HepG2 (cell line): ENCODE data around the gene UQCR11. TPM values are rescaled to one million over a fixed set of nuclear protein-coding genes. Genes with fewer than 3 reads are reported as not detected.

Experiments used
- ATAD3A ChIP-seq: sonication (generic); formaldehyde crosslinking; IDR thresholded peaks from 2 replicates; pipeline ENCODE4 v1.4.0; 2020; ENCODE audit warnings: missing genetic modification reagents
- ATF7 ChIP-seq, 2 experiments: fragments of 450-650 bp in 1 of 2; sonication (generic) in 1 of 2; formaldehyde crosslinking in 1 of 2; IDR thresholded peaks; 2 replicates each; pipeline versions ENCODE4 v1.4.0 to v1.6.1; 2016 to 2020; ENCODE audit warnings: antibody characterized with exemption in 1 of 2, mild to moderate bottlenecking in 1 of 2, missing genetic modification reagents in 1 of 2
- ELF1 ChIP-seq: sonication (generic); formaldehyde crosslinking; IDR thresholded peaks from 2 replicates; pipeline ENCODE4 v1.4.0; 2020; ENCODE audit warnings: missing genetic modification reagents
- HIVEP1 ChIP-seq: sonication (generic); formaldehyde crosslinking; IDR thresholded peaks from 2 replicates; pipeline ENCODE4 v1.4.0; 2020; ENCODE audit warnings: mild to moderate bottlenecking, missing genetic modification reagents
- IRX3 ChIP-seq: sonication (generic); formaldehyde crosslinking; IDR thresholded peaks from 2 replicates; pipeline ENCODE4 v1.8.1; 2023; ENCODE audit warnings: mild to moderate bottlenecking, low read depth, missing genetic modification reagents, borderline replicate concordance
- MAF1 ChIP-seq: sonication (generic); formaldehyde crosslinking; IDR thresholded peaks from 2 replicates; pipeline ENCODE4 v1.5.0; 2020; ENCODE audit warnings: missing genetic modification reagents, borderline replicate concordance
- PCBP1 ChIP-seq: fragments of 200-400 bp; formaldehyde crosslinking; IDR thresholded peaks from 2 replicates; pipeline ENCODE4 v1.6.1; 2017; ENCODE audit warnings: mild to moderate bottlenecking, low read depth, low read length, borderline replicate concordance
- RBM39 ChIP-seq: fragments of 200-400 bp; formaldehyde crosslinking; IDR thresholded peaks from one replicate; pipeline ENCODE4 v1.6.1; 2018; ENCODE audit warnings: antibody characterized with exemption, mild to moderate bottlenecking, low read depth, low read length; ENCODE audit not compliant: poor library complexity, severe bottlenecking
- ZNF747 ChIP-seq: sonication (generic); formaldehyde crosslinking; IDR thresholded peaks from 2 replicates; pipeline ENCODE4 v1.8.1; 2023; ENCODE audit warnings: missing genetic modification reagents, mild to moderate bottlenecking, borderline replicate concordance
- ZNF841 ChIP-seq: sonication (generic); formaldehyde crosslinking; IDR thresholded peaks from 2 replicates; pipeline ENCODE4 v1.8.1; 2023; ENCODE audit warnings: missing genetic modification reagents, borderline replicate concordance
- ZSCAN20 ChIP-seq: sonication (generic); formaldehyde crosslinking; IDR thresholded peaks from 2 replicates; pipeline ENCODE4 v1.4.0; 2020; ENCODE audit warnings: missing genetic modification reagents, mild to moderate bottlenecking, borderline replicate concordance
- polyA plus RNA-seq, 8 experiments: library from polyadenylated mRNA; depleted of rRNA in 3 of 8; stranded (reverse) in 7 of 8; unstranded in 1 of 8; fragments of >200 nt; fragmentation: Illumina TruSeq in 4 of 8; extraction: Trizol in 4 of 8; gene quantifications; 2 replicates each; pipeline versions ENCODE4 v1.2.1 to v1.2.3, GENCODE V29; 2011 to 2016; ENCODE audit warnings: low read depth in 4 of 8, missing spikeins in 1 of 8, mixed read lengths in 1 of 8; ENCODE audit not compliant: insufficient read depth in 1 of 8
- total RNA-seq, 5 experiments: library from RNA; depleted of rRNA; stranded (reverse); fragments of >200 nt; fragmentation: Illumina TruSeq; extraction: Trizol; gene quantifications; 2 replicates each; pipeline ENCODE4 v1.2.3, GENCODE V29; 2016; ENCODE audit warnings: low read depth in 1 of 5
- TF ChIP-seq, protein P1 (sequence below): sonication (generic); formaldehyde crosslinking; IDR thresholded peaks from 2 replicates; pipeline ENCODE4 v1.4.0; 2020; ENCODE audit warnings: mild to moderate bottlenecking, missing genetic modification reagents
- TF ChIP-seq, protein P2 (sequence below): sonication (generic); formaldehyde crosslinking; IDR thresholded peaks from 2 replicates; pipeline ENCODE4 v1.5.0; 2020; ENCODE audit warnings: missing genetic modification reagents, mild to moderate bottlenecking, borderline replicate concordance
- TF ChIP-seq, protein P3 (sequence below): sonication (generic); formaldehyde crosslinking; IDR thresholded peaks from 2 replicates; pipeline ENCODE4 v1.4.0; 2020; ENCODE audit warnings: missing genetic modification reagents
- TF ChIP-seq, protein P4 (sequence below): IDR thresholded peaks from 2 replicates; pipeline ENCODE4 v1.6.1; 2018; ENCODE audit warnings: missing genetic modification reagents, mild to moderate bottlenecking, missing compliant biosample characterization
- TF ChIP-seq, protein P5 (sequence below): sonication (generic); formaldehyde crosslinking; IDR thresholded peaks from 2 replicates; pipeline ENCODE4 v1.4.0; 2020; ENCODE audit warnings: missing genetic modification reagents

UQCR11 gene
- total and polyA plus RNA-seq, 2 of the 13 experiments (the other 11 are each of a cell fraction or from before 2014, with no cell fraction given), result 125 to 214 TPM

DNA sequence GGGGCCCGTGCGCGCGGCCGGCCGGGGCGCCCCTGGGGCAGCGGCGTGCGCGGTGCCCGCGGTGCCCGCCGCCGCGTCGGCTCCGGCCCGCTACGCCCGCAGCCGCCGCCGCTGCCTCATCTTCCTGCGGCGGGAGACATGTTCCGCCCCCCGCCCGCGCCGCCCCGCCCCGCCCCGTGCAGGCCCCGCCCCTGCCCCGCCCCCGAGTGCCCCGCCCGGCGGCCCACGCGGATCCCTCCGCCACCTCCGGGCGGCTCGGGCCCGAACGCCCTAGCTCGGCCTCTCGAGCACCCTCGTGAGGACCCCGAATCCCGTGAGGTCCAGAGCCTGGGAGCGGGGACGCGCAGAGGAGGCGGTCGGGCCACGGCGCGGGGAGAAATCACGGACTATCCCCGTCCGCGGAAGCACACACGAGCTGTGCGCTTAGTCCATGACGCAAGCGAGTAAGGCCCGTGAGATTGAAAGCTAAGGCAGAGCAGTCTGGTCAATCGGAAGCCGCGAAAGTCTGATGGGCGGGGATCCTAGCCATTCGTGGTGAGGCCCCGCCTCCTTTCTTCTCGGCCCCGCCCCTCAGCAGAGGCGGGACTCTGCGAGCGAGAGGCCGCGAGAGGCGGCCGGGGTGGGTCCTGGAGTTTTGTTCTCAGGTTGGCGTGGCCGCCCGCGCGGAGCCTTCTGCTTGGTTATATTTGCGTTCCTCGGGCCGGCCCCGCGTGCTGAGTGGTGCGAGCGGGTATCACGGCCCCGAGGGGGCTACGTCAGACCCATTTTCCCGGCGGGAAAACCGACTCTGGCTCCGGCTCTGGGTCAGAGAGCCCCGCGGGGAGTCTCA lies 47.4 kb upstream of the UQCR11 start, which contains the start of gene TCF3 (continued):
- TF ChIP-seq, protein P1, sequence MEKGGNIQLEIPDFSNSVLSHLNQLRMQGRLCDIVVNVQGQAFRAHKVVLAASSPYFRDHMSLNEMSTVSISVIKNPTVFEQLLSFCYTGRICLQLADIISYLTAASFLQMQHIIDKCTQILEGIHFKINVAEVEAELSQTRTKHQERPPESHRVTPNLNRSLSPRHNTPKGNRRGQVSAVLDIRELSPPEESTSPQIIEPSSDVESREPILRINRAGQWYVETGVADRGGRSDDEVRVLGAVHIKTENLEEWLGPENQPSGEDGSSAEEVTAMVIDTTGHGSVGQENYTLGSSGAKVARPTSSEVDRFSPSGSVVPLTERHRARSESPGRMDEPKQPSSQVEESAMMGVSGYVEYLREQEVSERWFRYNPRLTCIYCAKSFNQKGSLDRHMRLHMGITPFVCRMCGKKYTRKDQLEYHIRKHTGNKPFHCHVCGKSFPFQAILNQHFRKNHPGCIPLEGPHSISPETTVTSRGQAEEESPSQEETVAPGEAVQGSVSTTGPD, result no peak
- TF ChIP-seq HIVEP1 (CRISPR knock-in tag) (0 out of 2 replicates have a peak, but pooled peaks have one; percentile 43), IRX3 (CRISPR knock-in tag) (no peak), ZNF747 (CRISPR knock-in tag) (no peak; the same call in 1 of the 2 replicates), ATAD3A (CRISPR knock-in tag) (no peak), ZNF841 (CRISPR knock-in tag) (no peak), ZSCAN20 (CRISPR knock-in tag) (no peak), MAF1 (no peak), RBM39 (peak; percentile 70), ELF1 (CRISPR knock-in tag) (peak; percentile 63), ATF7 (IDR thresholded peaks at IDR 0.05) (peak; percentile 96), ATF7 (CRISPR knock-in tag; IDR thresholded peaks at IDR 0.05) (peak; percentile 98), PCBP1 (peak; percentile 100)
- TF ChIP-seq, protein P2, sequence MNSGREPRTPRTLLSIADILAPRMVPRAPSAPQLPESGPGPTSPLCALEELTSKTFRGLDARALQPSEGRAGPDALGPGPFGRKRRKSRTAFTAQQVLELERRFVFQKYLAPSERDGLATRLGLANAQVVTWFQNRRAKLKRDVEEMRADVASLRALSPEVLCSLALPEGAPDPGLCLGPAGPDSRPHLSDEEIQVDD (CRISPR knock-in tag), result no peak
- TF ChIP-seq, protein P3, sequence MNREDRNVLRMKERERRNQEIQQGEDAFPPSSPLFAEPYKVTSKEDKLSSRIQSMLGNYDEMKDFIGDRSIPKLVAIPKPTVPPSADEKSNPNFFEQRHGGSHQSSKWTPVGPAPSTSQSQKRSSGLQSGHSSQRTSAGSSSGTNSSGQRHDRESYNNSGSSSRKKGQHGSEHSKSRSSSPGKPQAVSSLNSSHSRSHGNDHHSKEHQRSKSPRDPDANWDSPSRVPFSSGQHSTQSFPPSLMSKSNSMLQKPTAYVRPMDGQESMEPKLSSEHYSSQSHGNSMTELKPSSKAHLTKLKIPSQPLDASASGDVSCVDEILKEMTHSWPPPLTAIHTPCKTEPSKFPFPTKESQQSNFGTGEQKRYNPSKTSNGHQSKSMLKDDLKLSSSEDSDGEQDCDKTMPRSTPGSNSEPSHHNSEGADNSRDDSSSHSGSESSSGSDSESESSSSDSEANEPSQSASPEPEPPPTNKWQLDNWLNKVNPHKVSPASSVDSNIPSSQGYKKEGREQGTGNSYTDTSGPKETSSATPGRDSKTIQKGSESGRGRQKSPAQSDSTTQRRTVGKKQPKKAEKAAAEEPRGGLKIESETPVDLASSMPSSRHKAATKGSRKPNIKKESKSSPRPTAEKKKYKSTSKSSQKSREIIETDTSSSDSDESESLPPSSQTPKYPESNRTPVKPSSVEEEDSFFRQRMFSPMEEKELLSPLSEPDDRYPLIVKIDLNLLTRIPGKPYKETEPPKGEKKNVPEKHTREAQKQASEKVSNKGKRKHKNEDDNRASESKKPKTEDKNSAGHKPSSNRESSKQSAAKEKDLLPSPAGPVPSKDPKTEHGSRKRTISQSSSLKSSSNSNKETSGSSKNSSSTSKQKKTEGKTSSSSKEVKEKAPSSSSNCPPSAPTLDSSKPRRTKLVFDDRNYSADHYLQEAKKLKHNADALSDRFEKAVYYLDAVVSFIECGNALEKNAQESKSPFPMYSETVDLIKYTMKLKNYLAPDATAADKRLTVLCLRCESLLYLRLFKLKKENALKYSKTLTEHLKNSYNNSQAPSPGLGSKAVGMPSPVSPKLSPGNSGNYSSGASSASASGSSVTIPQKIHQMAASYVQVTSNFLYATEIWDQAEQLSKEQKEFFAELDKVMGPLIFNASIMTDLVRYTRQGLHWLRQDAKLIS (CRISPR knock-in tag), result no peak
- TF ChIP-seq, protein P4, sequence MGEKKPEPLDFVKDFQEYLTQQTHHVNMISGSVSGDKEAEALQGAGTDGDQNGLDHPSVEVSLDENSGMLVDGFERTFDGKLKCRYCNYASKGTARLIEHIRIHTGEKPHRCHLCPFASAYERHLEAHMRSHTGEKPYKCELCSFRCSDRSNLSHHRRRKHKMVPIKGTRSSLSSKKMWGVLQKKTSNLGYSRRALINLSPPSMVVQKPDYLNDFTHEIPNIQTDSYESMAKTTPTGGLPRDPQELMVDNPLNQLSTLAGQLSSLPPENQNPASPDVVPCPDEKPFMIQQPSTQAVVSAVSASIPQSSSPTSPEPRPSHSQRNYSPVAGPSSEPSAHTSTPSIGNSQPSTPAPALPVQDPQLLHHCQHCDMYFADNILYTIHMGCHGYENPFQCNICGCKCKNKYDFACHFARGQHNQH (CRISPR knock-in tag), result peak; percentile 61
- TF ChIP-seq, protein P5, sequence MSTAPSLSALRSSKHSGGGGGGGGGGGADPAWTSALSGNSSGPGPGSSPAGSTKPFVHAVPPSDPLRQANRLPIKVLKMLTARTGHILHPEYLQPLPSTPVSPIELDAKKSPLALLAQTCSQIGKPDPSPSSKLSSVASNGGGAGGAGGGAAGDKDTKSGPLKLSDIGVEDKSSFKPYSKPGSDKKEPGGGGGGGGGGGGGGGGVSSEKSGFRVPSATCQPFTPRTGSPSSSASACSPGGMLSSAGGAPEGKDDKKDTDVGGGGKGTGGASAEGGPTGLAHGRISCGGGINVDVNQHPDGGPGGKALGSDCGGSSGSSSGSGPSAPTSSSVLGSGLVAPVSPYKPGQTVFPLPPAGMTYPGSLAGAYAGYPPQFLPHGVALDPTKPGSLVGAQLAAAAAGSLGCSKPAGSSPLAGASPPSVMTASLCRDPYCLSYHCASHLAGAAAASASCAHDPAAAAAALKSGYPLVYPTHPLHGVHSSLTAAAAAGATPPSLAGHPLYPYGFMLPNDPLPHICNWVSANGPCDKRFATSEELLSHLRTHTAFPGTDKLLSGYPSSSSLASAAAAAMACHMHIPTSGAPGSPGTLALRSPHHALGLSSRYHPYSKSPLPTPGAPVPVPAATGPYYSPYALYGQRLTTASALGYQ (CRISPR knock-in tag), result 0 out of 2 replicates have a peak, but pooled peaks have one; percentile 77
